Activated naive CD4-positive, alpha-beta T cell treated with anti-CD3 and anti-CD28 coated beads, Interleukin-2, amount 50 U/mL, for 72 hours (primary cell): ENCODE data around the gene ITFG2. TPM values are rescaled to one million over a fixed set of nuclear protein-coding genes. Genes with fewer than 3 reads are reported as not detected.
"Not testable (repeated sequence)": the region's sequence is repeated elsewhere in the genome, so short reads cannot be mapped to it uniquely, and the experiment has no call there.

Source experiments
- ATAC-seq, 2 donors: fragments of 150-1000 bp; cut with Tn5 transposase; 2 replicates each; pipeline ENCODE4 v1.10.0; 2021; ENCODE audit warnings: mild to moderate bottlenecking in 2 of 2, moderate library complexity in 2 of 2
- DNase-seq, 2 donors: peaks; one replicate each; pipeline ENCODE4 v3.0.0; 2021 to 2022; ENCODE audit warnings: low spot score in 2 of 2
- H3K27ac Mint-ChIP-seq, 2 donors: one replicate each; pipeline ENCODE4 v1.8.0; 2022; ENCODE audit warnings: mild to moderate bottlenecking in 2 of 2, mixed read lengths in 2 of 2
- H3K36me3 Mint-ChIP-seq, 2 donors: one replicate each; pipeline ENCODE4 v1.8.0; 2022; ENCODE audit warnings: mixed read lengths in 2 of 2
- H3K9me3 Mint-ChIP-seq, 2 donors: one replicate each; pipeline ENCODE4 v1.8.0; 2022; ENCODE audit warnings: mixed read lengths in 2 of 2
- total RNA-seq, 2 donors: library from RNA; stranded (reverse); gene quantifications; one replicate each; pipeline ENCODE4 v1.2.3, GENCODE V29; 2022

Gene ITFG2
- total RNA-seq: 10 to 100 TPM; 36.3 to 39.1 TPM

GRCh38 chr12:2812290-2813213, at the start of gene ITFG2:
Gene ITFG2 (plus strand): TSS chr12:2812668. CDS start chr12:2812761, 93 bp downstream.
- Mint-ChIP-seq H3K36me3 (peaks cover 5% of the 10 kb centered on the region in 2 donors), H3K27ac (peak within 1 kb of the TSS; percentile 92 to 94), H3K9me3 (no peaks in the 10 kb centered on the region)
- DNase-seq (peak; percentile 93 to 97), ATAC-seq (peak; percentile 96 to 98)

- DNase-seq: no peak
- H3K27ac Mint-ChIP-seq: no peak overlapping the region
- ATAC-seq: no peak
- H3K9me3 Mint-ChIP-seq: no peaks in the 10 kb centered on the region
- no peaks in the 10 kb centered on the region for H3K36me3 Mint-ChIP-seq
Measured at GRCh38 chr12:2764398-2764797, 48.1 kb upstream of the ITFG2 start.

- DNase-seq (no peak), ATAC-seq (no peak)
- Mint-ChIP-seq H3K27ac (no peak overlapping the region), H3K36me3 (no peaks in the 10 kb centered on the region), H3K9me3 (no peaks in the 10 kb centered on the region)
Measured at GRCh38 chr12:2765052-2765451, 47.4 kb upstream of the ITFG2 start.

GRCh38 chr12:2765608-2766007, 46.9 kb upstream of the ITFG2 start:
- no peak for DNase-seq
- no peak for ATAC-seq
- Mint-ChIP-seq H3K36me3 (no peaks in the 10 kb centered on the region), H3K9me3 (no peaks in the 10 kb centered on the region), H3K27ac (no peak overlapping the region)

- ATAC-seq: no peak
- DNase-seq: no peak
- Mint-ChIP-seq H3K27ac (no peak overlapping the region), H3K36me3 (no peaks in the 10 kb centered on the region), H3K9me3 (no peaks in the 10 kb centered on the region)
Measured at GRCh38 chr12:2768224-2768961, 44.1 kb upstream of the ITFG2 start.

GRCh38 chr12:2769866-2770533, 42.5 kb upstream of the ITFG2 start:
- Mint-ChIP-seq H3K9me3 (no peaks in the 10 kb centered on the region), H3K36me3 (no peaks in the 10 kb centered on the region), H3K27ac (no peak overlapping the region)
- ATAC-seq: no peak
- DNase-seq: no peak

GRCh38 chr12:2770544-2770943, 41.9 kb upstream of the ITFG2 start:
- ATAC-seq, H3K27ac Mint-ChIP-seq, DNase-seq, H3K36me3 Mint-ChIP-seq, H3K9me3 Mint-ChIP-seq: not testable (repeated sequence)

- DNase-seq: no peak
- no peak overlapping the region for H3K27ac Mint-ChIP-seq
- no peak for ATAC-seq
- H3K9me3 Mint-ChIP-seq: no peaks in the 10 kb centered on the region
- H3K36me3 Mint-ChIP-seq: no peaks in the 10 kb centered on the region
Measured at GRCh38 chr12:2772370-2772769, 40.1 kb upstream of the ITFG2 start.

- Mint-ChIP-seq H3K36me3 (no peaks in the 10 kb centered on the region), H3K9me3 (no peaks in the 10 kb centered on the region), H3K27ac (no peak overlapping the region)
- no peak for ATAC-seq
- no peak for DNase-seq
Measured at GRCh38 chr12:2773199-2773875, 39.1 kb upstream of the ITFG2 start.

- Mint-ChIP-seq H3K27ac (no peak overlapping the region), H3K36me3 (no peaks in the 10 kb centered on the region), H3K9me3 (no peaks in the 10 kb centered on the region)
- DNase-seq (no peak), ATAC-seq (no peak)
Measured at GRCh38 chr12:2775431-2775830, 37.0 kb upstream of the ITFG2 start.

GRCh38 chr12:2776129-2776806, 36.2 kb upstream of the ITFG2 start:
- Mint-ChIP-seq H3K27ac (peak overlapping the region in 1 of 2 donors; percentile 6), H3K9me3 (no peaks in the 10 kb centered on the region), H3K36me3 (no peaks in the 10 kb centered on the region)
- ATAC-seq: no peak
- no peak for DNase-seq

GRCh38 chr12:2779281-2779680, 33.2 kb upstream of the ITFG2 start:
- no peak overlapping the region for H3K27ac Mint-ChIP-seq
- no peaks in the 10 kb centered on the region for H3K36me3 Mint-ChIP-seq
- no peaks in the 10 kb centered on the region for H3K9me3 Mint-ChIP-seq

GRCh38 chr12:2783936-2784600, 28.4 kb upstream of the ITFG2 start:
- peak; percentile 89 to 93 for ATAC-seq

More at GRCh38 chr12:2779281-2779680, 33.2 kb upstream of the ITFG2 start:
- ATAC-seq (no peak), DNase-seq (no peak)

GRCh38 chr12:2785017-2785416, 27.5 kb upstream of the ITFG2 start:
- Mint-ChIP-seq H3K9me3 (no peaks in the 10 kb centered on the region), H3K36me3 (no peaks in the 10 kb centered on the region), H3K27ac (no peak overlapping the region)
- ATAC-seq: no peak
- no peak for DNase-seq

More at GRCh38 chr12:2783936-2784600, 28.4 kb upstream of the ITFG2 start:
- peak; percentile 57 to 62 for DNase-seq
- H3K9me3 Mint-ChIP-seq: no peaks in the 10 kb centered on the region
- no peaks in the 10 kb centered on the region for H3K36me3 Mint-ChIP-seq
- peak overlapping the region in 1 of 2 donors; percentile 31 for H3K27ac Mint-ChIP-seq

- DNase-seq: no peak
- H3K36me3 Mint-ChIP-seq: peaks cover 1 to 2% of the 10 kb centered on the region in 2 donors
- H3K9me3 Mint-ChIP-seq: no peaks in the 10 kb centered on the region
- no peak for ATAC-seq
- H3K27ac Mint-ChIP-seq: no peak overlapping the region
Measured at GRCh38 chr12:2791089-2791488, 21.4 kb upstream of the ITFG2 start.
